Activated gamma-delta T cell treated with Interleukin-2 at 50 U/mL for 16 hours (primary cell): ENCODE results near the gene DENND2A.

ENCODE experiments used
- DNase-seq: peaks from one replicate; pipeline ENCODE4 v3.0.0-alpha.2; 2020

The DENND2A gene

DNA sequence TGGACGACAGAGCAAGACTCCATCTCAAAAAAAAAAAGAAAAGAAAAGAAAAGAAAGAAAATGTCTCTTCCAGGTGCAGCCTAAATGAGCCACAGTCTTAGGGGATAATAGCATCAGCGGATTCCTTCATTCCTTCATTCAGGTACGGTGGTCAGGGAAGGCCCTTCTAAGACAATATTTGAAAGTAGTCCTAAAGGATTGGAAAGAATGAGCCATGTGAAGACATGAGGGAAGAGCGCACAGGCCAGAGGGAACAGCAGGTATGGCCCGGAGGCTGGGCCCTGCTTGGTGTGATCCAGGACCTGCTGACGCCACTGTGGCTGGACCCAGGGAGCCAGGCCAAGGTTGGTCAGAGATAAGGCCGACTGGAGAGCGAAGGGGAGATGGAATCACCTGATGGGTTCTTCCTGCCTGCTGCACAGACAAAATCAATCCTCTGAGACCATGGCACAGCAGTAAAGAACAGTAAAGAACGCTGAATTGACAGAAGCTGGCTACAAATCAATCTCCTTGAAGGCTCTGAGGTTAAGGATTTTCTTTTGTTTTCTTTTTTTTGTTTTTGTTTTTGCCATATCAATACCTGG, 145.0 kb downstream of the DENND2A start:
- no peak for DNase-seq

- DNase-seq: no peak
Observed at GRCh38 chr7:140494867-140495266, 145.7 kb downstream of the DENND2A start.

DNA sequence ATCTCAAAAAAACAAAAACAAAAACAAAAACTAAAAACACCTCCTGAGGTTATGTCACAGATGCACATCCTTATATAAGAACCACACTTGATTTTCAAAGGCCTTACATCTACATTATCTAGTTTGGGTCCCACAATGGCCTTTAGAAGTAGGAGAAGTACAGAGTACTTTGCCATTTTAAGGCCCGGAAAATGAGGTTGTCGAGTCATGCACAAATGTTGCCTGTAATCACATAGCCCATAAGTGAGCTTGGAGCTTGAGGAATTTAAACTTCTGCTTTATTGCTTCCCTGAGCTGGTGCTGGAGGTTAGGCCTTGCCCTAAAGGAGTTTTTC, 151.6 kb downstream of the DENND2A start:
- no peak for DNase-seq

DNA sequence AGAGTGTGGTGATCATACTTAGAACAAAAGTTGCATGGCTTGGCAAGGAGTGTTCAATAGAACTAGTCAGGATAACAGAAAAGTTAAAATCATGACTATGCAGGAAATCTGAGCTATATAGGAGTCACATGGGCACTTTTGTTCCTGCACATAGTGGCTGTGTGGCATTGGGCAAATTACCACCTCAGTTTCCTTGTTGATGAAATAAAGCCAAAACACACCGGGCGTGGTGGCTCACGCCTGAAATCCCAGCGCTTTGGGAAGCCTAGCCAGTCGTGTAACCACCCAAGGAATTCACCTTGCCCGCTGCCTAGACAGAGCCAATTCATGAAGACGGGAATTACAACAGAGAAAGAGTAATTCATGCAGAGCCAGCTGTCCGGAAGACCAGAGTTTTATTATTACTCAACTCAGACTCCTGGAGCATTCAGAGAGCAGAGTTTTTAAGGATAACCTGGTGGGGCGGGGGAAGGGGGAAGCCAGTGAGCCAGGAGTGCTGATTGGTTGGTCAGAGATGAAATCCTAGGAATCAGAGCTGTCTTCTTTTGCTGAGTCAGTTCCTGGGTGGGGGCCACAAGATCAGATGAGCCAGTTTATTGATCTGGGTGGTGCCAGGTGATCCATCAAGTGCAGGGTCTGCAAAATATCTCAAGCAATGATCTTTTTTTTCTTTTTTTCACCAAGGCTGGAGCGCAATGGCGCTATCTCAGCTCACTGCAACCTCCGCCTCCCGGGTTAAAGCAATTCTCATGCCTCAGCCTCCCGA, 154.9 kb downstream of the DENND2A start:
- no peak for DNase-seq

GRCh38 chr7:140484951-140485499, 155.6 kb downstream of the DENND2A start:
- DNase-seq: no peak

- no peak for DNase-seq
Observed at GRCh38 chr7:140484479-140484878, 156.1 kb downstream of the DENND2A start.

- DNase-seq: no peak
Observed at GRCh38 chr7:140479739-140480084, 160.9 kb downstream of the DENND2A start.

DNA sequence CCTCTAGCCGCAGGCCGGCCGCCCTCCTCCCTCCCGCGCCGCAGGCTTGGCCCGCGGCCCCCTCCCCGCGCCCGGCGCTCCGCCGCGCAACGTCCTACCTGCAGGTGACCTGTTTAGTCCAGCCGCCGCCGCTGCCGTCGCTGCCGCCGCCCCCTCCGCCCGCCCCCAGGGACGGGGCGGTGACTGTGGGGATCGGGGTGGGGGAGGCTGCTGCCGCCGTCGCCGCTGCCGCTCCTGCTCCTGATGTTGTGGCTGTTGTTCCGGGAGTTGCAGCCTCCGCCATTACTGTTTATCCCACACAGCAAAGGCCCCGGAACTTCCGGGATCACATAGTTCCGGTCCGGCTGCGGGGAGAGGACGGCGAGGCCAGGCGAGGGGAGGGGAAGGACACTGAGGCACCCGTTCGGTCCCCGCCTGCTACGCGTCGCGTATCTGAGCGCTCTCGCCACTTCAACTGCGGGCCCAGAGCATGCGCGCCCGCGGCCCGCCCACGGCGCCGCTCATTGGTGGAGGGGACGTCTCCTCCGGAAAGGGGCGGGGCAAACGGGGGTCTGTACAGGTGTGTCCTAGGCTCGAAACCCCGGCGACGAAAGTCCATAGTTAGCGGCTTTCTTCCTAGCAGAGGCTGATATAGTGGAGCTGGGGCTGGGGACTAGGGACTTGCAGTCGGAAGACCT, 161.4 kb downstream of the DENND2A start, which contains the start of gene MKRN1:
TSS of gene MKRN1 (minus strand) at position 444 of the 677 bp plus-strand sequence. CDS start at position 283, 161 bp downstream.
- peak; percentile 91 for DNase-seq

DNA sequence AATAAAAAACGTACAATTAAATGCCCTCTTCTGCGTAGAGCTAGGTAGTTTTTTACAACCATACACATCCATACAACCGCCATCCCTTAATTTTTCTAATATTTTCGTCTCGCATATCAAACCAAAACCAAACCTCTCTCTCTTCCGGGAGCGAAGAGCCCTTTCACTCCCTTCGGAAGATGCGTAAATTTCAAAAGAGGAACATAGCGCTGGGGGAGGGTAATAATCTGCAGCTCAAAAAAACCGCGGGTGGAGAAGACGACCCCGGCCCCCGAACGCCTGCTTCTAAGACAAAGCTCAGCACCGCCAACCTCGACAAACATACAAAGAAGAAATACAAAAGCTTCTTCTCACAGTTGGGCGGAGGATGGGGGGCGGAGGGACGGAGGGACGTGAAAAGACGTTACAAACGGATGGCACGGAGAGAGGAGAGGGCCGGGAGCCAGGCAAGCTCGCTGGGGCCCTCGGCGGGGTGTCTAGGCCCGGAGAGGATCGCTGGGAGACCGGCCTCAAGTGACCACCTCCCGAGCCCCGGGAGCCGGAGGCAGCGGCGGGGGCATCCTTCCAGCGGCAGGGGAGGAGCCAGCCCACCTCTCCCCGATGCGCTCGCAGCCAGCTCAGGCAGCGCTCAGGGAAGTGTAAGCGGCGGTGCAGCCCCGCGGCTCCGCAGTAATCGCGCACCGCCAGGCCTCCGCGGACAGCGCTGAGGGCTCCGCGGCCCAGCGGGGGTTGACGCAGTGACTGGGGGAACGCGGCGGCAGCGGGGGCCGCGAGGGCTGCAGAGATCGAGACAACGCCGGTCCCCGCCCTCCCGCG, 162.2 kb downstream of the DENND2A start:
- DNase-seq: no peak

DNA sequence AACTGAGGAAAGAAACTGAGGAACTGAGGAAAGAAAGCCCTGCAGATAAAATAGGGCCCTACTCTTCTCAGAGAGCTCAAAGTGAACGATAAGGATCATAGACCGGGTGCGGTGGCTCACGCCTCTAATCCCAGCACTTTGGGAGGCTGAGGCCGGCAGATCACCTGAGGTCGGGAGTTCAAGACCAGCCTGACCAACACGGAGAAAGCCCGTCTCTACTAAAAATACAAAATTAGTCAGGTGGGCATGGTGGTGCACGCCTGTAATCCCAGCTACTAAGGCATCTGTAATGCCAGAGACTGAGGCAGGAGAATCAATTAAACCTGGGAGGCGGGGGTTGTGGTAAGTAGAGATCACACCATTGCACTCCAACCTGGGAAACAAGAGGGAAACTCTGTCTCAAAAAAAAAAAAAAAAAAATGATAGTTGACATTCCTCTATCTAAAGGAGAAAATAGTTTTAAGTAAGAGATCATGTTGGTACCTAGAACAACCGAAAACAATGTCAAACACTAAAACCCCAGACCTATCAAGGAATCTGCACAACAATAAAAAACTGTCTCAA, 163.8 kb downstream of the DENND2A start:
- DNase-seq: no peak

DNA sequence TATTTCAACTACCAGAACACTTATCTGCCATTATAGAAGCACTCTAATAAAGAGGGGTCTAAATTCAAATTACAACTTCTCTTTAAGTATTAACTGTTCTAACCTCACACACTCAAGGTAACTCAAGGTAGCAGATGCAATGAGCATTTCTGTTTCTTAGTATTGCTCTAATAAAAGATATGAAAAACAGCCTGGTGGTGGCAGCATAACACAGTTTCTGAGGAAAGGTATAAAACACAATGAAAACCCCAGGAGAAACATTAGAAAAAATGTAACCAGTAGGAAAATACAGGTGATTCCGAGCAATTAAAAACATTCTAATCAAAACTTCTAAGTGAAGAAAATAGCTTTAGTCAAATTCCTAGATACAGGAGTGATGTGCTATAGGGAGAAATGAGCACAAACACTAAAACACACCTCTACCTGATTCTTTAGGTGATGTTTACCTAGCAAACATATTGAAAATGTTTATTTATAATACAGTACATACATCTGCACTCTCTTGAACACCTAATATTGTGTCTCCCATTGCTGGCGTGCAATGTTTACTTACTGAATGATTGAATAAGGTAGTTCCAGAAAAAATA, 164.8 kb downstream of the DENND2A start:
- DNase-seq: peak; percentile 47
